Ectodermal cell (in vitro differentiated cells): ENCODE measurements around the gene CCDC102A.
"Not testable (repeated sequence)": the region's sequence is repeated elsewhere in the genome, so short reads cannot be mapped to it uniquely, and the experiment has no call there.

ENCODE experiments used
- H3K27ac ChIP-seq: 2 replicates; pipeline ENCODE4 v1.7.0; 2013; ENCODE audit warnings: mild to moderate bottlenecking, low read depth, low read length; ENCODE audit not compliant: insufficient read depth, poor library complexity, severe bottlenecking
- H3K27me3 ChIP-seq: 2 replicates; pipeline ENCODE4 v1.7.0; 2013; ENCODE audit warnings: mild to moderate bottlenecking, low read length; ENCODE audit not compliant: insufficient read depth, control insufficient read depth, poor library complexity, severe bottlenecking
- H3K36me3 ChIP-seq: one replicate; pipeline ENCODE4 v1.7.0; 2013; ENCODE audit warnings: low read length; ENCODE audit not compliant: control insufficient read depth, insufficient read depth
- H3K4me1 ChIP-seq: one replicate; pipeline ENCODE4 v1.7.0; 2013; ENCODE audit warnings: low read length; ENCODE audit not compliant: control insufficient read depth, insufficient read depth
- H3K4me3 ChIP-seq: 2 replicates; pipeline ENCODE4 v1.7.0; 2013; ENCODE audit warnings: low read depth, low read length, control low read depth; ENCODE audit not compliant: insufficient read depth
- H3K9me3 ChIP-seq: 2 replicates; pipeline ENCODE4 v1.7.0; 2013; ENCODE audit warnings: mild to moderate bottlenecking, low read length, moderate library complexity; ENCODE audit not compliant: control insufficient read depth
- WGBS, 2 experiments: methylation state at CpG; one replicate each; pipeline ENCODE4 v1.1.7; 2013; ENCODE audit warnings: missing lambda C conversion rate in 2 of 2; 5-methylcytosine and 5-hydroxymethylcytosine counted together

Gene CCDC102A

DNA sequence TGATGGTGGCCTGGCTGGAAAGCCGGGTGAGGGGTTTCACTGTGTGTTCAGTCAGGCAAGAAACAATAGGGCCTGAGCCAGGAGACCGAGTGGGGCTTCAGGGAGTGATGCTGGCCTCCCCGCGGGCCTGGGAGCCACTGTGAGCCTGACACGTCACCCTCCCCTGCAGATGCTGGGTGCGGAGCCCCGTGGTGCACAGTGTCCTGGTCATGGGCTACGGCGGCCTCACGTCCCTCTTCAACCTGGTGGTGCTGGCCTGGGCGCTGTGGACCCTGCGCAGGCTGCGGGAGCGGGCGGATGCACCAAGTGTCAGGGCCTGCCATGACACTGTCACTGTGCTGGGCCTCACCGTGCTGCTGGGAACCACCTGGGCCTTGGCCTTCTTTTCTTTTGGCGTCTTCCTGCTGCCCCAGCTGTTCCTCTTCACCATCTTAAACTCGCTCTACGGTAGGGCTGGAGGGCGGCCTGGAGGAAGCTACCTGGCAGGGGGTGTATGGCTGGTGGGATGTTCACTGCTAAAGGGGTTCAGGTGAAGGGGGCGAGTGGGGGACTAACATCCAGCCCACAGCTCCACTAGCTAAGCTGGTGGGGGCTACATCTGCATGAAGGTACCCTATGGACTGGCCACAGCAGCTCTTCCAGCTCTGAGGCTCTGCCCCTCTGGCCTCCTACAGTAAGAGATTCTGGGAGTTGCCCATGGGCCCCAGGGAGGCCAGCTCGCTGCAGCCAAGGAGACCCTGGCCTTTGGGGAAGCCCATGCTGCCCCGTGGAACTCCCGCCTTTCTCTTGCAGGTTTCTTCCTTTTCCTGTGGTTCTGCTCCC, 38.5 kb upstream of the CCDC102A start:
- H3K4me1 ChIP-seq: peaks cover 4% of the 10 kb centered on the region
- 93% methylated on average over 23 to 24 of the region's 24 CpGs for WGBS, 2 experiments
- H3K36me3 ChIP-seq: no peaks in the 10 kb centered on the region
- no peak overlapping the region for H3K4me3 ChIP-seq
- H3K9me3 ChIP-seq: no peaks in the 10 kb centered on the region
- no peaks in the 10 kb centered on the region for H3K27me3 ChIP-seq
- no peak overlapping the region for H3K27ac ChIP-seq

- Histone ChIP-seq H3K36me3 (no peaks in the 10 kb centered on the region), H3K27me3 (no peaks in the 10 kb centered on the region), H3K4me1 (peaks cover 4% of the 10 kb centered on the region), H3K9me3 (no peaks in the 10 kb centered on the region), H3K4me3 (no peak overlapping the region), H3K27ac (no peak overlapping the region)
- WGBS, 2 experiments: 92% methylated on average over 12 of the region's 12 CpGs
Observed at GRCh38 chr16:57574086-57574485, 37.7 kb upstream of the CCDC102A start.

- no peak overlapping the region for H3K4me3 ChIP-seq
- no peaks in the 10 kb centered on the region for H3K27me3 ChIP-seq
- H3K36me3 ChIP-seq: no peaks in the 10 kb centered on the region
- H3K4me1 ChIP-seq: peaks cover 4% of the 10 kb centered on the region
- 92 to 95% methylated on average over 10 of the region's 10 CpGs for WGBS, 2 experiments
- H3K9me3 ChIP-seq: no peaks in the 10 kb centered on the region
- no peak overlapping the region for H3K27ac ChIP-seq
Observed at GRCh38 chr16:57572978-57573728, 36.8 kb upstream of the CCDC102A start.

- Histone ChIP-seq H3K36me3 (no peaks in the 10 kb centered on the region), H3K9me3 (no peaks in the 10 kb centered on the region), H3K4me1 (no peaks in the 10 kb centered on the region), H3K27me3 (no peaks in the 10 kb centered on the region), H3K4me3 (no peak overlapping the region), H3K27ac (no peak overlapping the region)
- WGBS, 2 experiments: 91 to 92% methylated on average over 9 of the region's 9 CpGs
Observed at GRCh38 chr16:57571098-57571497, 34.7 kb upstream of the CCDC102A start.

- H3K4me1 ChIP-seq: no peaks in the 10 kb centered on the region
- H3K27ac ChIP-seq: no peak overlapping the region
- no peaks in the 10 kb centered on the region for H3K9me3 ChIP-seq
- no peaks in the 10 kb centered on the region for H3K36me3 ChIP-seq
- WGBS, 2 experiments: 93 to 94% methylated on average over 16 of the region's 16 CpGs
- H3K4me3 ChIP-seq: no peak overlapping the region
- H3K27me3 ChIP-seq: no peaks in the 10 kb centered on the region
Observed at GRCh38 chr16:57570301-57571070, 34.1 kb upstream of the CCDC102A start.

- Histone ChIP-seq H3K27me3 (no peaks in the 10 kb centered on the region), H3K27ac (no peak overlapping the region), H3K4me1 (no peaks in the 10 kb centered on the region), H3K9me3 (no peaks in the 10 kb centered on the region), H3K36me3 (no peaks in the 10 kb centered on the region), H3K4me3 (no peak overlapping the region)
- WGBS, 2 experiments: 78 to 81% methylated on average over 7 of the region's 7 CpGs
Observed at GRCh38 chr16:57569306-57569946, 33.1 kb upstream of the CCDC102A start.

GRCh38 chr16:57568772-57569171, 32.4 kb upstream of the CCDC102A start:
- H3K36me3 ChIP-seq, H3K9me3 ChIP-seq, H3K27me3 ChIP-seq, H3K27ac ChIP-seq, H3K4me1 ChIP-seq, H3K4me3 ChIP-seq: not testable (repeated sequence)
- 92 to 96% methylated on average over 5 of the region's 5 CpGs for WGBS, 2 experiments

DNA sequence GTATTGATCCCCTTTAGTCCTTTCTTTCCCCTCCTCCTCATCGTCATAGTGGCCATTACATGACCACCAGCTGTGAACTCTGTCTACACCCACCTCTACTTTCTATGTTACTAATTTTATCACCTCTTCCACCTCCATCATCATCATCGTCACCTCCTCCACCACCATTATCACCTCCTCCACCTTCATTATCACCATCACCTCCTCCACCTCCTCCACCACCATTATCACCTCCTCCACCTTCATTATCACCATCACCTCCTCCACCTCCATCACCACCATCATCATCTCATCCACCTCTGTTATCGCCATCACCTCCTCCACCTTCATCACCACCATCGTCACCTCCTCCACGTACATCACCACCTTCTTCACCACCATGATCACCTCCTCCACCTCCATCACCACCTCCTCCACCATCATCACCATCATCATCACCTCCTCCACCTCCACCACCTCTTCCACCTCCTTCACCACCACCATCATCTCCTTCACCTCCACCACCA, 31.9 kb upstream of the CCDC102A start:
- WGBS, 2 experiments: 91 to 94% methylated on average over 5 of the region's 5 CpGs
- Histone ChIP-seq H3K4me3 (no peak overlapping the region), H3K27me3 (no peaks in the 10 kb centered on the region), H3K9me3 (no peaks in the 10 kb centered on the region), H3K36me3 (no peaks in the 10 kb centered on the region), H3K4me1 (no peaks in the 10 kb centered on the region), H3K27ac (no peak overlapping the region)

- Histone ChIP-seq H3K4me3 (no peak overlapping the region), H3K9me3 (no peaks in the 10 kb centered on the region), H3K4me1 (no peaks in the 10 kb centered on the region), H3K27ac (no peak overlapping the region), H3K27me3 (no peaks in the 10 kb centered on the region), H3K36me3 (no peaks in the 10 kb centered on the region)
- WGBS, 2 experiments: 95% methylated on average over 18 of the region's 18 CpGs
Observed at GRCh38 chr16:57567691-57568090, 31.3 kb upstream of the CCDC102A start.
